GM23338 (cell line): Measurements from ENCODE around the gene CIAPIN1. TPM values are rescaled to one million over a fixed set of nuclear protein-coding genes. Genes with fewer than 3 reads are reported as not detected.

Source experiments
- ATAC-seq: fragments of 200-7000 bp; cut with Tn5 transposase; 3 replicates; pipeline ENCODE4 v1.9.1; 2020
- DNase-seq: peaks from one replicate; pipeline ENCODE4 v3.0.0-alpha.2; 2015; ENCODE audit warnings: low spot score
- H2AFZ ChIP-seq: fragments of 200-600 bp; sonication (generic); 2 replicates; pipeline ENCODE4 v1.8.0; 2016; ENCODE audit warnings: antibody characterized with exemption, mild to moderate bottlenecking, moderate library complexity
- H3F3A ChIP-seq: fragments of 200-600 bp; sonication (generic); replicated peaks from 2 replicates; pipeline ENCODE4 v1.8.0; 2017; ENCODE audit warnings: antibody characterized with exemption, mixed run types, low read depth
- H3K27ac ChIP-seq: fragments of 200-600 bp; sonication (generic); 2 replicates; pipeline ENCODE4 v1.6.1; 2016; ENCODE audit warnings: low read depth
- H3K27me3 ChIP-seq: fragments of 200-600 bp; sonication (generic); 2 replicates; pipeline ENCODE4 v1.8.0; 2016; ENCODE audit warnings: mild to moderate bottlenecking, mixed run types, moderate library complexity; ENCODE audit not compliant: insufficient read depth
- H3K36me3 ChIP-seq: fragments of 200-600 bp; sonication (generic); 2 replicates; pipeline ENCODE4 v1.8.0; 2016; ENCODE audit warnings: mild to moderate bottlenecking; ENCODE audit not compliant: insufficient read depth
- H3K4me1 ChIP-seq: fragments of 200-600 bp; sonication (generic); 2 replicates; pipeline ENCODE4 v1.8.0; 2016; ENCODE audit warnings: mild to moderate bottlenecking, moderate library complexity; ENCODE audit not compliant: insufficient read depth
- H3K4me2 ChIP-seq: fragments of 200-600 bp; sonication (generic); 2 replicates; pipeline ENCODE4 v1.7.1; 2017; ENCODE audit warnings: mixed run types
- H3K4me3 ChIP-seq: fragments of 200-600 bp; sonication (generic); 2 replicates; pipeline ENCODE4 v1.6.1; 2016; ENCODE audit warnings: mixed run types
- H3K79me2 ChIP-seq: fragments of 200-600 bp; sonication (generic); replicated peaks from 2 replicates; pipeline ENCODE4 v1.8.0; 2017; ENCODE audit warnings: mild to moderate bottlenecking; ENCODE audit not compliant: insufficient read depth
- H3K9me2 ChIP-seq: fragments of 200-600 bp; sonication (generic); 2 replicates; pipeline ENCODE4 v1.8.0; 2017; ENCODE audit not compliant: insufficient read depth
- H4K20me1 ChIP-seq: fragments of 200-600 bp; sonication (generic); replicated peaks from 2 replicates; pipeline ENCODE4 v1.8.0; 2017; ENCODE audit warnings: mild to moderate bottlenecking; ENCODE audit not compliant: insufficient read depth
- H3K27ac Mint-ChIP-seq: 2 replicates; pipeline ENCODE4 v1.8.0; 2020; ENCODE audit warnings: inconsistent platforms, mild to moderate bottlenecking, moderate library complexity, mixed read lengths
- H3K27me3 Mint-ChIP-seq: 3 replicates; pipeline ENCODE4 v1.8.0; 2022; ENCODE audit warnings: low read depth, mild to moderate bottlenecking, moderate library complexity, mixed read lengths, inconsistent platforms; ENCODE audit not compliant: insufficient read depth, poor library complexity
- H3K36me3 Mint-ChIP-seq: 3 replicates; pipeline ENCODE4 v1.8.0; 2021; ENCODE audit warnings: low read depth, mild to moderate bottlenecking, inconsistent platforms, moderate library complexity, mixed read lengths
- H3K4me1 Mint-ChIP-seq: 3 replicates; pipeline ENCODE4 v1.8.0; 2020; ENCODE audit warnings: mild to moderate bottlenecking, inconsistent platforms, mixed read lengths
- H3K4me3 Mint-ChIP-seq: 3 replicates; pipeline ENCODE4 v1.8.0; 2021; ENCODE audit warnings: moderate library complexity, mild to moderate bottlenecking, inconsistent platforms, mixed read lengths
- H3K9me3 Mint-ChIP-seq: 3 replicates; pipeline ENCODE4 v1.8.0; 2020; ENCODE audit warnings: moderate library complexity, mild to moderate bottlenecking, inconsistent platforms, mixed read lengths
- CREB1 ChIP-seq: fragments of 250-450 bp; sonication (Bioruptor Pico); IDR thresholded peaks from 2 replicates; pipeline ENCODE4 v1.5.0; 2020; ENCODE audit warnings: low read depth, mild to moderate bottlenecking, moderate library complexity
- EZH2 ChIP-seq: fragments of 200-600 bp; sonication (generic); IDR thresholded peaks from one replicate; pipeline ENCODE4 v1.8.0; 2017; ENCODE audit warnings: antibody characterized with exemption, mild to moderate bottlenecking, low read depth; ENCODE audit not compliant: unreplicated experiment
- EZH2phosphoT487 ChIP-seq: fragments of 200-600 bp; sonication (generic); IDR thresholded peaks from one replicate; pipeline ENCODE4 v1.8.1; 2018; ENCODE audit warnings: antibody characterized with exemption; ENCODE audit not compliant: unreplicated experiment
- JUNB ChIP-seq: IDR thresholded peaks from one replicate; pipeline ENCODE4 v1.6.1; 2016; ENCODE audit warnings: antibody characterized with exemption; ENCODE audit not compliant: unreplicated experiment
- NANOG ChIP-seq: IDR thresholded peaks from 2 replicates; pipeline ENCODE4 v1.6.1; 2016; ENCODE audit warnings: antibody characterized with exemption, borderline replicate concordance
- POLR2AphosphoS5 ChIP-seq: IDR thresholded peaks from 2 replicates; pipeline ENCODE4 v1.6.1; 2016; ENCODE audit warnings: antibody characterized with exemption, low read depth
- REST ChIP-seq: IDR thresholded peaks from one replicate; pipeline ENCODE4 v1.6.1; 2018; ENCODE audit warnings: antibody characterized with exemption; ENCODE audit not compliant: unreplicated experiment
- STAT1 ChIP-seq: IDR thresholded peaks from one replicate; pipeline ENCODE4 v1.6.1; 2016; ENCODE audit warnings: antibody characterized with exemption; ENCODE audit not compliant: unreplicated experiment
- ZNF114 ChIP-seq: fragments of 250-450 bp; sonication (Bioruptor Pico); IDR thresholded peaks from 2 replicates; pipeline ENCODE4 v1.5.0; 2020; ENCODE audit warnings: mild to moderate bottlenecking, moderate library complexity
- ZNF331 ChIP-seq: fragments of 250-450 bp; sonication (Bioruptor Pico); IDR thresholded peaks from 2 replicates; pipeline ENCODE4 v1.5.0; 2020; ENCODE audit warnings: low read depth, mild to moderate bottlenecking, moderate library complexity
- ZNF462 ChIP-seq: fragments of 250-450 bp; sonication (Bioruptor Pico); IDR thresholded peaks from 2 replicates; pipeline ENCODE4 v1.5.0; 2020; ENCODE audit warnings: mild to moderate bottlenecking, moderate library complexity
- polyA plus RNA-seq: library from polyadenylated mRNA; unstranded; fragments of >200 nt; fragmentation: Nextera tagmentation; extraction: Ambion mirVana; gene quantifications from 2 replicates; pipeline ENCODE4 v1.2.1, GENCODE V29; 2016
- total RNA-seq: library from RNA; depleted of rRNA; stranded (reverse); fragments of >200 nt; shearing (Covaris generic); gene quantifications from 2 replicates; pipeline ENCODE4 v1.2.3, GENCODE V29; 2014
- TF ChIP-seq, protein P1 (sequence below): IDR thresholded peaks from 2 replicates; pipeline ENCODE4 v1.6.1; 2016; ENCODE audit warnings: antibody characterized with exemption
- TF ChIP-seq, protein P2 (sequence below), 2 experiments: fragments of 200-600 bp in 1 of 2; sonication (generic) in 1 of 2; conservative IDR thresholded peaks; 2 replicates each; pipeline versions ENCODE4 v1.5.1 to v1.6.1; 2016 to 2017; ENCODE audit warnings: antibody characterized with exemption in 2 of 2, low read depth in 2 of 2, mild to moderate bottlenecking in 2 of 2, moderate library complexity in 1 of 2

The CIAPIN1 gene
- total and polyA plus RNA-seq, 2 experiments from 2014 or later, result 36.5 to 75.4 TPM

- Mint-ChIP-seq H3K36me3 (no peaks in the 10 kb centered on the region), H3K27ac (no peak overlapping the region), H3K9me3 (no peaks in the 10 kb centered on the region), H3K27me3 (peaks cover 14% of the 10 kb centered on the region), H3K4me3 (no peak overlapping the region), H3K4me1 (no peaks in the 10 kb centered on the region; the same call in 2 of the 3 replicates)
- Histone ChIP-seq H3K4me2 (no peak overlapping the region), H3K27me3 (no peaks in the 10 kb centered on the region), H3K36me3 (no peaks in the 10 kb centered on the region), H3K4me3 (no peak overlapping the region), H3K79me2 (no peaks in the 10 kb centered on the region), H3F3A (no peaks in the 10 kb centered on the region), H3K27ac (no peak overlapping the region), H3K9me2 (0 out of 2 replicates have a peak, but pooled peaks cover 4% of the 10 kb centered on the region), H3K4me1 (no peaks in the 10 kb centered on the region), H2AFZ (no peak overlapping the region), H4K20me1 (no peaks in the 10 kb centered on the region)
- ATAC-seq, result no peak
- TF ChIP-seq EZH2, result no peak
- TF ChIP-seq, protein P1, sequence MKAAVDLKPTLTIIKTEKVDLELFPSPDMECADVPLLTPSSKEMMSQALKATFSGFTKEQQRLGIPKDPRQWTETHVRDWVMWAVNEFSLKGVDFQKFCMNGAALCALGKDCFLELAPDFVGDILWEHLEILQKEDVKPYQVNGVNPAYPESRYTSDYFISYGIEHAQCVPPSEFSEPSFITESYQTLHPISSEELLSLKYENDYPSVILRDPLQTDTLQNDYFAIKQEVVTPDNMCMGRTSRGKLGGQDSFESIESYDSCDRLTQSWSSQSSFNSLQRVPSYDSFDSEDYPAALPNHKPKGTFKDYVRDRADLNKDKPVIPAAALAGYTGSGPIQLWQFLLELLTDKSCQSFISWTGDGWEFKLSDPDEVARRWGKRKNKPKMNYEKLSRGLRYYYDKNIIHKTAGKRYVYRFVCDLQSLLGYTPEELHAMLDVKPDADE, result no peak
- TF ChIP-seq, protein P2, sequence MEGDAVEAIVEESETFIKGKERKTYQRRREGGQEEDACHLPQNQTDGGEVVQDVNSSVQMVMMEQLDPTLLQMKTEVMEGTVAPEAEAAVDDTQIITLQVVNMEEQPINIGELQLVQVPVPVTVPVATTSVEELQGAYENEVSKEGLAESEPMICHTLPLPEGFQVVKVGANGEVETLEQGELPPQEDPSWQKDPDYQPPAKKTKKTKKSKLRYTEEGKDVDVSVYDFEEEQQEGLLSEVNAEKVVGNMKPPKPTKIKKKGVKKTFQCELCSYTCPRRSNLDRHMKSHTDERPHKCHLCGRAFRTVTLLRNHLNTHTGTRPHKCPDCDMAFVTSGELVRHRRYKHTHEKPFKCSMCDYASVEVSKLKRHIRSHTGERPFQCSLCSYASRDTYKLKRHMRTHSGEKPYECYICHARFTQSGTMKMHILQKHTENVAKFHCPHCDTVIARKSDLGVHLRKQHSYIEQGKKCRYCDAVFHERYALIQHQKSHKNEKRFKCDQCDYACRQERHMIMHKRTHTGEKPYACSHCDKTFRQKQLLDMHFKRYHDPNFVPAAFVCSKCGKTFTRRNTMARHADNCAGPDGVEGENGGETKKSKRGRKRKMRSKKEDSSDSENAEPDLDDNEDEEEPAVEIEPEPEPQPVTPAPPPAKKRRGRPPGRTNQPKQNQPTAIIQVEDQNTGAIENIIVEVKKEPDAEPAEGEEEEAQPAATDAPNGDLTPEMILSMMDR (conservative IDR thresholded peaks at IDR 0.05; ENCODE audit: low read depth in 2 of 2), result no peak
- no peak for TF ChIP-seq ZNF462 (CRISPR knock-in tag)
- no peak for TF ChIP-seq REST
- TF ChIP-seq STAT1, result no peak
- no peak for TF ChIP-seq ZNF114
- no peak for TF ChIP-seq CREB1 (CRISPR knock-in tag)
- no peak for TF ChIP-seq JUNB
- no peak for TF ChIP-seq POLR2AphosphoS5
- TF ChIP-seq ZNF331 (CRISPR knock-in tag), result no peak
- TF ChIP-seq EZH2phosphoT487, result no peak
- TF ChIP-seq NANOG, result no peak
- no peak for DNase-seq
These were observed 42.1 kb downstream of the CIAPIN1 start for GRCh38 chr16:57405097-57405496.
